NCI-H2196 treated with DMSO at 0.1 percent for 48 hours (cell line): ENCODE measurements around the gene EPB41L3.
"Not testable (repeated sequence)": the region's sequence is repeated elsewhere in the genome, so short reads cannot be mapped to it uniquely, and the experiment has no call there.

Experiments used
- DNase-seq: peaks from one replicate; lab custom pipeline; 2025; ENCODE audit not compliant: unreplicated experiment; lab: John Stamatoyannopoulos, UW

EPB41L3 gene

DNA sequence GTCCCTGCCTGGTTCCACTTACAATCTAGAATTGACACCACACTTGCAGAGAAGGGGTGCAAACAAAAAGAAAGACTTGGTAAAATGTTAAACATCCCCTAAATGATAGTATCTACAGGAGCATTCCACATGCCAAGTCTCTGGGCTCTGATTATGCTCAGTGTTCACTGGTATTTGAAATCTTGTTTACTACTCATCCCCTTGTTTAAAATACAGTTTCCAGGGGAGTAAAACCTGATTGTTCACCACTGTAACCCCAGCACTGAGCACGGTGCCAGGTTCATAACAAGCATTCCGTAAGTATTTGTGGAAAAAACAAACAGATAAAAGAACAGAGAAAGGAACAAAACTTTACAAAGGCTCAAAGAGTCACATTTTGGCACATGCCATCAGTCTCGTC, 11.7 kb downstream of the EPB41L3 start:
- DNase-seq: no peak

DNA sequence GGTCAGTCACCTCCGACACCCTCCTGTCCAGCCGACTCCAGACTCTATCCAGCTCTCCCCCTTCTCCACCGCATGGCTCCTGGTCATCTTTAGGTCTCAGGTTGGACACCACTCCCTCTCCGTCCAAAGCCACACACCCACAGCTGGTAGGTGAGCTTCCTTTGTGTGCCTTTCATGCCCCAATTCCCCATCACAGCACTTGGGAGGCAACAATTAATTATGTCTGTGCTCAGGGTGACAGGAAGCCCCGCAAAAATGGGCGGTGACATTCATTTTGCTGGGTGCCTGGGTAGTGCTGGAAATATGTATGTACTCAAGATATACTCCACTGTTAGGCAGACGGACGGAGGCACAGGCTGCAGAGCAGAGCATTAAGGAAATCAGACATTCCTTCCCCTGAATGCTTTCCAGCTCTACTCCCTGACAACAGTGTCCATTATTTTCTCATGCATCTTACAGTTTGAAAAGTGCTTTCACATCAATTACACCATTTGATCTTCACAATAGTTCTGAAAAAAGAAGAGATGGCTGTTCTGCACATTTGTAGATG, 13.1 kb downstream of the EPB41L3 start:
- DNase-seq: no peak

DNA sequence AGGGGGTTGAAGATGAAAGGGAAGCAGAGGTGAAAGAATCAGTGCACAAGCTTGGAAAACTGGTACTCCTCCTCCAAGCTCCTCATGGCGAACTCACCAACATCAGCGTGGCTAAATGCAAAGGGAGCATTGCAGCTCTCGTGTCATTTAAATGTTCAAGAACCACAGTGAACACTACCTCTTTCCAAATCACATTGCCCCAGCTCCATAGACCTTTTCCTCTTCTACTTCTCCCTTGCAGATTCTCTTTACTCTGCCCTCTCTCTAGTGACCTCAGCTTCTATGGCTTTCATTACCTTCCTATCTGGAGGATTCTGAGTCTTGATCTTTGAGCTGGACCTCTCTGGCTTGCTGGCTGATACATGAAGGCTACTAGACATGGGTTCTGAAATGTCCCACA, 14.3 kb downstream of the EPB41L3 start:
- DNase-seq: no peak

DNA sequence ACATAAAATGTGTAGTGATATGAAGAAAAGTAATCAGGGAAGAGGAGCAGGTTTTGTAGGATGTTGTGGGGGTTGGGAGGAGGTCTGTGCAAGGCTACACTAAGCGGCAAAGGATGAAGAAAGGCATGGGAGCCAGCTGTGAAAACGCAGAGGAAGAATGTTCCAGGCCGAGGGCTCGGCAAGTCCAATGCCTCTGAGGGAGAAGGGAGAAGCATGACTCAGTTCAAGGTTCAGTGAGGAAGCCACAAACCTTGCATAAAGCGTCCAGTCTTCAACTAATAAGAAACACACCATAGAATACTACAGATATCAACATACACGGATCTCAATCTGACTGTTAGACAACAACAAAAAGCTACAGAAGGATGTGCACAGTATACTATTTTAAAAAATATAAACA, 16.2 kb downstream of the EPB41L3 start:
- no peak for DNase-seq

DNA sequence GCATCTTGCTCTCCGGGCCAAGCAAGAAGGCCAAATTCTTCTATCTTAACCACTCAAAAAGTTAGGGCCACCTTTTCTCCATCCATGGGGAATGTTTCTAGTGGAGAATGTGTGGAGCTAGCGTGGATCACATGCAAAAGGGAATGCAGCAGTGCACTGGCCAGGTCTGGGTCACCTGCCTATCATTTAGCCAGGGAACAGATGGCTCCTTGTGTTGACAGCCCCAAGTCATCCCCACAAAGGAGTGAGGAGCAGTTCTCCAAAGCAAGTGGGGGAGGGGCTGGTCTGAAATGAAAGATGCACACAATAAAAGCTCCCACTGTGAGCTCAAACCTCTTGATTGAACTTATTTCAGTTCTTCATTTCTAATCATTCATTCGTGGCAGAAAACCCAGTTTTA, 19.1 kb downstream of the EPB41L3 start:
- no peak for DNase-seq

DNA sequence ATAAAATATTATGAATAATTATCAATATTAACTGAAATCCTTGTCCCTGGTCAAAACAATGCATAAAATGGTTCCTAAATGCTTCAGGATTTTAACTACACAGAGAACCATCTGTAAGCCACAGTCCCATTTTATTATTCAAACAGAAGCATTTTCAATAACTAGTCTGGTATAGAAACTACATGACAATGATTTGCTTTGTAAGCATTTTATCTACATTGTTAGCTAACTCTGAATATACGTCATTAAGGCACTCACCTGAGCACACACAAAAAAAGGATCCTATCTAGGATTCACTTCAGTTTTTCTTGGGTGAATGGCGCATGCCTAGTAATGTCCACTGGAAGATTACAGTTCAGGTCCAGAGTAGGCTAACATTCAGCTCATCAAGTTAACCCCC, 22.8 kb downstream of the EPB41L3 start:
- DNase-seq: no peak

DNA sequence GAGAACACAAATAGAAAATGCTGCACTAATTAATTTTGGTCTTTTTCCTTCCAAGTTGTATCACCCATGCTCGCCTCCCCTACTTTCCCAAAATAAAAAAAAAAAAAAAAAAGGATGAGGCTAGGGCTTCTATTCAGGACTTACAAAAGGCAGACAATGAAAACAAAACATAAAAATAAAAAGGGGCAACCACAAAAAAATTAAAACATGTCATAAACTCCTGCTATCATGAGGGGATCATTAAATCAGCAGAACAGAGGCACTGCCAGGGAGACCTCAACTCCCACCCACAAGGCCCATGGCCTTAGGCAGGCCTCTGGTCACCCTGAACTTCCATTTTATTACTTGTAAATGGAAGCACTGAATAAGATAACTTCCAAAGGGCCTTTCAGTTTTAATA, 23.3 kb downstream of the EPB41L3 start:
- DNase-seq: no peak

DNA sequence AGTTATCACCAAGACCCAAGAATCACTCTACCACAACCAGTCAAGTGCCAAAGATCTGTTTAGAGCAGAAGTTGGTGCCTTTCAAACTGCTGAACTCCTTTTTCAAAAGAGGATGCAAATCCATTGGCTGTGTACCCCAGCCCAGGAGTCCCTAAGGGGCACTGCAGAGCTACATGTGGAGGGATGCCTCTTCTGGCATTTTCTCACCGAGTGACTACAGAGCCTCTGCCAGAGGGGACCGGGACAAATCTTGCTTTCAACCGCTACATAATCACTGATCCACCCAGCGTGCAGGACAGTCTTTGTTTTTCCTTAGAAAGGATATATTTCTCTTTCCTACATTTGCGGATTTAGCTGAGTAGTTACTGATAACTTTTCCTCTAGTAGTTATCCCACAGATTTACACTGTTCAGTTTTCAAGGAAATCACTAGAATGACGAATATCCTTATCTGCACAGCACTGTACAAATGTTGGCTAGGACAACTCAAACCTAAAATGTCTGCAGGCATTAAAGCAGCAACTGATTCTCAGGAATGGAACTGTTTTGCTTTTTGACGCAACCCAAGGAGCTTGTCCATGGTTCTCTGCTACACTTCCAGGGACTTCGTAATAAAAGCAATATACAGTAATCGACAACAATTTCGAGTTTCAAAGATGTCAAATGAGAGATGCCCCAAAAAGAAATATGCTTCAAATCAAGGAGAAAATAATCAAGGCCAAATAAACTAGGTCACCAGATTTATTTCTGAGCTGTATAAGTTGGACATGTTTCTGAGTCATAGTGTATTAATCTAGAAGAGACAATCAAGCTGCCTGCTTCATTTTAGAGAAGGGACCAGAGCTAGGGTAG, 24.1 kb downstream of the EPB41L3 start:
- no peak for DNase-seq

DNA sequence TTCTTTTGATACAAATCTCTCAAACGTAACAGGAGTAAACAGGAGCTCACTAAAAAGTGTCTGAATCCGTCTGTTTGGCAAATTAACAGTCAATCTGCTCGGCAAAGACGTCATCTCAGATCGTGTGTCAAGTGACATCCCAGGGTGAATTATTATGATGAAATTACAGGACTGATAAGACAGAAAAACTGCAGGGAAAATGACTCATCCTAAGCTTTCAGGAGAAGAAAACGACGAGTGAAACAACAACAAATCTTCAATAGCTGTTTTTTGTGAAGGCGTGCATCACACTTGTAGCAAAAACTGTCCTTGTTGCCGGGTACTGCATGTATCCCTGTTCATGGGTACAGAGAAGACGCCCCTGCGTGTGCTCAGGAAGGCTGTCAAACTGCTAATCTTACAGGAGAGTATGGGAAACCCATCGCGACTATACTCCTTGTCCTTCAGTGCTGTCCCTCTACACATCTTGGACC, 24.9 kb downstream of the EPB41L3 start:
- no peak for DNase-seq

DNA sequence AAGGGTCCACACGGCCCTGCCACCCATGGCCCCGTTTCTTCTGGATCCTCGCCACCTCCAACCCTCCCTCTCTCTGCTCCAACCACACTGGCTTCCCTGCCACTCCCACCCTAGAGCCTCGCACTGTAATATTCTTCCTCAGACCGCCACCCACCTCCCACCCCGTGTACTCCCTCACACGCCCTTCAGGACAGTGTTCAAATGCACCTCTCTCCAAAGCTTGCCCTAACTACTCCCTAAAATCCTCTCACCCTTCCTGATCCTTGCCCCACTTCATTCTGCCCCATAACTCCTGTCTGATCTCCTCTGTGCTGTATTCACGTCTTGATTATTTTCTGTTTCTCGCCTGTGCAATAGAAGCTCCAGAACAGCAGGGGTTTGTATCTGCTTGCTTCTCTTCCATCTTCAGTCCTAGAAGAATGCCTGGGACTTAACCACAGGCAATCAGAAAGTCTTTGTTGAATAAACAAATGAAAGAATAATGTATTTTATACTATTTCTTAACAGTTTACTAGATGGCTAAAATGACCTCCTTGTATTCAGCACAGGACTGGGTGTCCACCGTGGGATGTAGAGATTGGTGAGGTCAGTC, 25.5 kb downstream of the EPB41L3 start:
- DNase-seq: no peak

DNA sequence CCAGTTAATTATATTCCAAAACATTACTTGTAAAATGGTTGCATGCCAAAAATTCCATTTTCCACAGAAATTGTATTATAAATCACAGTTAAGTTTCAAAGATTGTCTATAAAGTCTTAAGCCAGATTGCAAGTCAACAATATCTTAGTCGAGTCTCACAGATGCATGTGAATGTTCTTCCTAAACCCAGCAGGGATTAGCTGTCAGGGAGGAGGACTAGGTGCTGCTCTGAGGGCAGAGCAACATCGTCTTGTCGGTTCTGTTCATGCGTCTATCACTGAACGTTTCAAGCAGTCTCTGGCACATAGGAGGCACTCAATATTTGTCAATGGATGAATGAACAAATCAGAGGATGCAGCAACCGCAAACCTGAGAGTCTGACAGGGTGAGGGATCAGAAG, 27.0 kb downstream of the EPB41L3 start:
- DNase-seq: no peak

DNA sequence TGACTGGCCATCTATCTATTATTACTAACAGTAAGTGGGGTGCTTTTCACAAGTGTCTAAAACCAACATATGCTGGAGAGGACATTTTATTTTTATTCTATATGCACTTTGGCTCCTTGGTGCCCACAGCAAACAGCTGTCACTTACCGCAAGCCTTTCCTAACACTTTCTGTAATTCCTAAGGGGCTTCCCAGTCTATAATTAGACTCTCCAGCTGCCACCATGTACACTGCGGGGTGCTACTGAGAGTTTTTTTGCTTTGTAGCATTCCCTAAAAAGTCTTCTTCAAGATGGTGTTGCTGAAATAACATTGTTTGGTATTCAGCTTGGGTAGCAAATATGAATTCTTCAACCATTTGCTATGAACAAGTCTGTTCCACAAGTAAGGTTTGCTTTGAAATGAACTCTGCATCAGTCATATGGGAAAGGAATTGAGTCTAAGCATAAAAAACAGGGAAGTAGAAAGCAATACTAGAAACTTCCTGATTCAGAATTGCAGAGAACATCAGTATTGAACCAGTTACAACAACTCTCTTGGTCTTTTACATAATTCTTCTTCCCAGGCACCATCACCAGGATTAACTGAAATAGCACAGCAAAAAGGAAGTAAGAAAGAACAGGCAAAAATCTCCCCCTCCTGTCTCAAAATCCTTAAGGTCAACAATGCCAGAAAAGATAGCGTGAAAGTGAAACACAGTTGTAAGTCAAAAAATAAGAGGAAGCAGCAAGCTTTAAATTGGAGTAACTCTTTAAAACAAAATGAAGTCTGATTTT, 28.6 kb downstream of the EPB41L3 start:
- DNase-seq: no peak

DNA sequence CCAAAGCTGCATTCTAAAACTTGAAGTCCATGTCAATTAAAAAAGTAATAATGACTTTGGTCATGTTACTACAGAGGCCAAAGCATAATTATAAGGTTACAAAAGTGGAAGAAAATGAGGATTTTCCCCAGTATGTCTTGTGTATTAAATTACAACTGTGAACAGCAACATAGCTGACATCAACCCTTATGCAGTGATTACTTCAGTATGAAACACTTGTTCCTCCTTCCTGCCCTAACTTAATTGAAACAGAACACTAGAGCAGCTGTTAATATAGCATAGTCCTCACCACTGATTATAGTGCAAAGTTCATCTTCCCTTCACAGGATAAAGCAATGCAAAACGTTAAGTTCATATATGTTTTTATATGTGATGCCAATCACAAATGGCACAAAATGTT, 29.9 kb downstream of the EPB41L3 start:
- no peak for DNase-seq

DNA sequence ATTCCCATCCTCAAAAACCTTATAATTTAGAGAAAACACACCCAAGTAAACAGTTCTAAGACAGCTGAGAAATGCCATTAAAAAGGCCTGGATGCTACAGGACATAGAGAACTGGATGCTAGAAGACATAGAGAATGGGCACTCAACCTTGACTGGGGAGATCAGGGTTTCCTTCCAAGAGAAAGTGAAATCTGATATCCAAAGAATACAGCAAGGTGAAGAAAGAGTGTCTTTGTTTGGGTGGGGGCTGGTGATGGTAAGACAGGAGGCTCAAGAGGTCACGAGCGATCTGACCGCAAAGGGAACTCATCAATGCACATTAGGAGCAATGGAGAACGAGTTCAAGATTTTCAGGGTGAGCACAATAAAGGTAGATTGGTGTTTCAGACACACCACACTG, 31.6 kb downstream of the EPB41L3 start:
- DNase-seq: no peak

DNA sequence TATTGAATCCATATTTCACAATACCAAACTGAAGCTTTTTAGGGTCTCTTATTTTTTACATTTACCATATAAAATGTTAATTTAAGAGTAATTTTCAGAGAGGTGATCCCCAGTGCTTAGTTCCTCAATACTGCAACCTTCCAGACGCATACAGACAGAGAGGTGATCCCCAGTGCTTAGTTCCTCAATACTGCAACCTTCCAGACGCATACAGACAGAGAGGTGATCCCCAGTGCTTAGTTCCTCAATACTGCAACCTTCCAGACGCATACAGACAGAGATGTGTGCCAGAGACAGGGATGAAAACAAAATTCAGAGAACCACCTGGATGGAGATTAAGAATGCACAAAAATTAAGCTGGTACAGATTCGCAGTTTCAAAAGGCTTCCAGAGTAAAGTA, 32.3 kb downstream of the EPB41L3 start:
- DNase-seq: not testable (repeated sequence)

DNA sequence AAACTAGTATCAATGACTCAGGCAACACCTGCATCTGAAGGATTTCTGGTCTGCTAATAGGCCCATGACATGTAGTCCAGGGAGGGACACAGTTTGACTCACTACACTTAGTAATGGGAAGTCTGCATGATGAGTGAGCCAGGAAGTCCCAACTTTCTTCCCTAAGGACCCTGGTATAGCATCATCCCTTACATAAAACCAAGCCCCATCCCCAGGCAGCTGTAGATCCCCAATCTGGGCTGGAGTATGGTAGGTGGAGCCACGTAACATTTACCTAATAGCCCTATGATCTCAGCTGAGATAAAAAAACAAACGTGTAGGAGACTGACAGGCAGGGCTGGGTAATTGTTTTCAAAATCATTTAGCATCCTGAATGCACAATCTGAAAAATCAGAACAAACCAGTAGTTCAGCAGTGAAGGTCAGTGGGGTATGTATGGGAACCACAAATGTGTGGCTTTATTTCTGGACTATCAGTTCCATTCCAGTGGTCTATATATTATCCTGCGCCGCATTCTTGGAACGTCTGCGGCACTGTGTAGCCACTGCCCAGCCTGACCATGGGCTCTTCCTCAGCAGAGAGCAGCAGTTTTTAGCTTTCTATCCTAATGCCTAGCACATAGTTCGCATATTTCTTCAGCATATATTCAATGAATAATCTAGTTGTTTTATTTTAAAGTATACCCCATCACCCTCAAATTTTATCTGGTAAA, 33.5 kb downstream of the EPB41L3 start:
- DNase-seq: no peak

DNA sequence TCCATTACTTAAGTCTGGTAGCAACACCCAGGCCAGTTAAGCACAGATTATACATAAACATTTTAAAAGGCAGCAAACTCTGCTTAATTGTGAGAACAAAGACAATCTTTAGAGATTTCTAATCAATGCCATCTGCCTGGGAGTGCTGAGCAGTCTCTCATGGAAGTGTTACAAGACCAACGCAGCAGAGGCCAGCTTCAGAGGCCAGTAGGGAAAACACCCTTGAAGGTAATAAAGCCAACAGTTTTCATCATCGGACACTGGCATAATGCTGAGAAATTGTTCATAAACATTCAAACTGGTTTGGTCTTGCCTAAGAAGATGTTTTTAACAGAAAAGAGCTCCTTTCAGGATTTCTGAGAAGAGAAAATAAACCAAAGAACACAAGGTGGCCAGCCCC, 35.0 kb downstream of the EPB41L3 start:
- no peak for DNase-seq

DNA sequence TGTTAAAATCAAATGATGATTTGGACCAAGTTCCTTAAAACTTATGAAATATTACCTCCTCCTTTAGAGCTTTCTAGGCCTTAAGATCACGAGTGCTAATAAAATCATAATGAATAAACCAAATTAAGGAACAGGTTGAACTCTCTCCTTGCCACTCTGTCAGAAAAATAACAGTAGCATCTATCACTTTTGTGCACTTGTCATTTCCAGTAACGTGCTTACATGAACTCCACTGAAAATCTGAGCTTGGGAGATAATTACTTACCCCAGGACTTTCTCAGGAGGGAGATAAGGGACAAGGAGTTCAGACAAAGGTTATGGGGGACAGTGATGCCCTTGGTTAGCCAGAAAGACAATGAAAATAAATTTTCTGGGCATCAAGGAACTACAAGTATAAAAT, 36.0 kb downstream of the EPB41L3 start:
- no peak for DNase-seq

DNA sequence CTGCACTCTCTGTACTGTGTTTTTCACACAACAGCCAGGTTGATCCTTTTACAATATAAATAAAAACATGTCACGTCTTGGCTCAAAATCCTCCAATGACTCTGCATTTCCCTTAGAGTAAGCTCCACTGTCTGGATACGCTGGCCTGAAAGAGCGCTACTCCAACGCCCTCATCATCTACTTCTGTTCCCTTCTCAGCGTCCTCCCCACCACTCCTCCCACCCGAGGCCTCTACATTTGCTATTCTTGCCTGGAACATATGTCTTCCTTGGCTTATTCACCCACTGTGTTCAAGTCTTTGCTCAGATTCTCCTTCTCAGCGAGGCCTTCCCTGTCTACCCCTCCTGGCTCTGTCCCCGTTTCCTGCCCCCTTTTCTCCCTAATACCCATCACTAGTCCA, 37.6 kb downstream of the EPB41L3 start:
- no peak for DNase-seq

DNA sequence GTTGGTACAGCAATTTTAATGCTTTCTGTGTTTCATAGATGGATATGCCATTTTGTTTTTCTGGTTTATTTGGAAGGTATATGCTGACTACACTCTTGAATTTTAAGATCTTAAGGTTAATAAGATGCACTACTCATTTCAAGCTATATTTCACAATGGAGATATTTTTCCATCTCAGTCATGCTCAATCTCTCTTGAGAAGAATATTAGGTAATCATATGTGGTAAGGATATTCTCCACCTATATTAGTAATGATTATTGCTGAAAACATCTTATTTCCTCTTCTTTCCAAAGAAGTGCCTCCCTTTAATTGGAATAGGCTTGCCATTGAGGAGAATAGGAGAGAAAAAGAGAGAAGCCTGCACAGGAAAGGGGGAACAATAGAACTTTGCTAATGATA, 40.1 kb downstream of the EPB41L3 start:
- no peak for DNase-seq
